HPDE6-E6E7 (cell line): ENCODE measurements around the gene STAG1.
A peak's percentile ranks its signal among the peaks of the same experiment; 100 is the strongest.
"Not testable (repeated sequence)": the region's sequence is repeated elsewhere in the genome, so short reads cannot be mapped to it uniquely, and the experiment has no call there.

Experiments
- DNase-seq: peaks from one replicate; pipeline ENCODE4 v3.0.0; 2011; ENCODE audit warnings: missing footprints; ENCODE audit errors: extremely low spot score

The STAG1 gene

GRCh38 chr3:136595913-136596697, 156.1 kb downstream of the STAG1 start:
- no peak for DNase-seq

- DNase-seq: no peak
Measured at GRCh38 chr3:136586580-136586979, 165.6 kb downstream of the STAG1 start.

GRCh38 chr3:136584728-136585127, 167.4 kb downstream of the STAG1 start:
- DNase-seq: no peak

- DNase-seq: no peak
Measured at GRCh38 chr3:136583823-136584222, 168.4 kb downstream of the STAG1 start.

GRCh38 chr3:136577791-136578190, 174.4 kb downstream of the STAG1 start:
- no peak for DNase-seq

- DNase-seq: no peak
Measured at GRCh38 chr3:136576279-136577009, 175.7 kb downstream of the STAG1 start.

- DNase-seq: no peak
Measured at GRCh38 chr3:136567599-136568188, 184.5 kb downstream of the STAG1 start.

- not testable (repeated sequence) for DNase-seq
Measured at GRCh38 chr3:136564962-136565361, 187.2 kb downstream of the STAG1 start.

GRCh38 chr3:136562026-136562425, 190.2 kb downstream of the STAG1 start:
- DNase-seq: no peak

DNA sequence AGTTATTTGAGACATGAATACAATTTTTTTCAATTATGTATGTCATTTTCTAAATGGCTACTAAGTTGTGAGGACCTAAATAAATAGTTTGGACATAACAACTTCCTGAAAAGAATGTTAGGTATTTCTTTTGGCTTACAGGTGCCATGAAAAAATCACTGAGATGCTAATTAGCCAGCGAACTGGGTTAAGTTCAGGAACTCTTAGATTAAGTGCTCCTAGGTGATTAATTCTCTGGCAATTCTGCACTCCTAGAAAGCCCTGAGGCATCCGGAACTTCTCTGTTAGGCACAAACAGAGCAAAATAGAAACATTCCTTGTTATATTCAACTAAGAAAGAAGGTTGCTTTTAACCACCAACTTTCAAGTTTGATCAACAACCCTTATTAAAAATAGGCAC, 192.3 kb downstream of the STAG1 start:
- DNase-seq: peak; percentile 7

DNA sequence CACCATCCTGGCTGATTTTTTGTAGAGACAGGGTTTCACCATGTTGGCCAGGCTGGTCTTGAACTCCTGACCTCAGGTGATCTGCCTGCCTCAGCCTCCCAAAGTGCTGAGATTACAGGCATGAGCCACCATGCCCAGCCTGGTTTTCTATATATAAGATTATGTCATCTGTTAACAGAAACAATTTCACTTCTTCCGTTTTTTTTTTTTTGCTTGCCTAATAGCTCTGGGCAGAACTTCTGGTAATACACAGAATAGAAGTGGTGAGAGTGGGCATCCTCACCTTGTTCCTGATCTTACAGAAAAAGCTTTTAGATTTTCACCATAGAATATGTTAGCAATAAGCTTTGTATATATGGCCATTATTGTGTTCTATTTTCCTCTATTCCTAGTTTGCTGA, 202.7 kb downstream of the STAG1 start:
- not testable (repeated sequence) for DNase-seq

GRCh38 chr3:136547293-136547692, 204.9 kb downstream of the STAG1 start:
- DNase-seq: peak; percentile 4

DNA sequence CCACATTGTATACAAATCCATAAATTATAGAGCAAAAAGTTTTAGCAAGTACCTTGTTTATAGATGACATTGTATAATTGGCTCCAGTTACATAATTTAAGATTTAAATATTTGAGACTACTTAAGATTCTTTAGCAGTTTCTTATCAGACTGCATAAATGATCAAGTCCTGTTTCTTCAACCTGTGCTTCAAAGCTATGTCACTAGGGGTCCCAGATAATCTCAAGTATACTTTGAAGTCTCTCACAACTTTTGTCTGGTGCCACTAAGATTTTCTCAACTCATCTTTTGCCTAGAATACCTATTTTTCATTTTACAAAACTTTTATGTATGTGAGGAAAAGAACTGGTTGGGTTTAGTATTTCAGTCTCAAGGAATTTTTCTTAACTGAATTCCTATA, 205.5 kb downstream of the STAG1 start:
- peak; percentile 3 for DNase-seq

DNA sequence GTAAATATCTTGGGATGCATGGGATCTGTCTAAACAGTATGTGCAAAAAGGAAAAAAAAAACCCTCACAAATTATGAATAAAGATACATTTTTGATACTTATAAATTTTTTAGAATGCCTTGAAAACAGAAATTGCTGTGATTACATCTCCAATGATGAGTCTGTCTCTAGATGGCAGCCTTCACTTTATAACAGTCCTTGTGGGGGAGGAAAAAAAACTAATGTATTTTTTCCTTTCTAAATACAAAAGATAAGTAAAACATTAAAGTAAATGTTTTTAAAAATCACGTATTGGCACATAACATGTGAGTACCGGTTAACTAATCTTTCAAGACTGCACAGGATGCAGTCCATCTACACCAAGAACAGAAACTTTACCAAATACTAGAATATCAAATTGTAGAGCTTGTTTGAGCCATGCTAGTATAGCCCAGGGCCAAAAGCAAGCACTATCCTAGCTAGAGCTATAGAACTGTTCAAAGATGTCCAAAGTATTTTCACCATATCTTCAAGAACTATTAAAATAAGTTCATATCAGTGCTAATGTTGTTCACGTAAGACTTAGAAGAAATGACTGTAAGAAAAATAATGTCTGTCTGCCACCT, 206.4 kb downstream of the STAG1 start:
- no peak for DNase-seq

DNA sequence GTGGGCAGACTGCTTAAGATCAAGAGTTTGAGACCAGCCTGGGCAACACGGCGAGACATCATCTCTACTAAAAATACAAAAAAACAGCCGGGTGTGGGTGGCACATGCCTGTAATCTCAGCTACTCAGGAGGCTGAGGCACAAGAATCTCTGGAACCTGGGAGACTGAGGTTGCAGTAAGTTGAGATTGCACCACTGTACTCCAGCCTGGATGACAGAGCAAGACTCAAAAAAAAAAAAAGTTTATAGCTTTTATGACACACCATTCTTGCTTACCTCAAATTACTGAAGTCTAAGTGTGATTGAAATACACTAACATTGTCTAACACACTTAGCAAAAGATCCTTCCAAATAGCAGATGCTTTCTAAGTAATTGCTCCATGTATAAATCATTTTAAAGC, 207.6 kb downstream of the STAG1 start:
- DNase-seq: no peak

DNA sequence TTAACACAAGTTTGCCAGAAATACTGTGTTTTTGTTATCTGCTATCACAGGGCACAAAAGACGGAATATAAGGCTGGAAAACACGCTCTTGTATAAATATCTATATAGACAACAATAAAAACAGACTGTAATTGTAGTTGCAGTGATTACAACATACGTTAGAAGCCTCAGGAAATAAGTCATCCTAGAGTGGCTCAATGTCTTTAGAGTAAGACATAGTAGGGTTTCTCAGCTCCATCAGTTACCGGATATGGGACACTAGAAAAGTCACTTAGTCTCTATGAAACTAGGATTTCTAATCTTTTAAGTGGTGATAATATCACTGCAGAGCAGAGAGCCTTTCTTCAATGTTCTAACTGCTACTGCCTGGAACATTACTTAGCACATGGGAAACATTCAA, 208.8 kb downstream of the STAG1 start:
- peak; percentile 1 for DNase-seq

DNA sequence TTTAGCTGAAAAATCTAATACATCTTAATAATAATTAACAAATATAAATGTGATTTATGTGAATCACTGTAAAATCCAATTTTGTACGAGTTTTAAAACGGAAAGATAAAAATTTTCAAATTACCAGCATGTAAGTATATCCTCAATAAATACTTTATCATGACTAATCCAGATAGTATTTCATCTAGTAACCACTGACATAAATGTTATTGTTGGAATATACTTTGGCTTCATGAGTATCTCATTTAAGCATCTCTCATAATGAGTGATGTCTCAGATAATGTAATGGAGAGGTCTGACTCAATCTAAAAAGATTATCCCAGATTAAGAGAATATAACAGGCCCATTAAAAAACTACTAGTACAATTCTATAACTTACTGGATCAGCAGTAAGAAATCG, 216.3 kb downstream of the STAG1 start:
- no peak for DNase-seq

GRCh38 chr3:136532766-136533165, 219.4 kb downstream of the STAG1 start:
- no peak for DNase-seq

DNA sequence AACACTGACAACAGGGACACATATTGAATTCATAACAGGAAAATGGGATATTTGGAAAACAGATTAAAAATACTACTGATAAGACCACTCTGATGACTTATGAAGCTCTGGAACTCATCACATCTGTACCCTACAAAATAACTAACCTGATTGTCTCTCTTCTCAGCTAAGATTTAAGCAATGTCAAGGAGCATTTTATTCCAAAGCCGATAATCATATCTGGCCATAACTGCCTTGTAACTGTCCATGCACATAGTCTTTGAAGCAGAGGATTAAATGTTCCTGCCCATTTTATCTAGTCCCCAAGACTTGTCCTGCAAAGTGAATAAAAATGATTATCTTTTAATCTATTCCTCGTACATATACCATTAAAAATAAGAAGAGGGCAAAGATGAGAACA, 234.1 kb downstream of the STAG1 start:
- DNase-seq: no peak

DNA sequence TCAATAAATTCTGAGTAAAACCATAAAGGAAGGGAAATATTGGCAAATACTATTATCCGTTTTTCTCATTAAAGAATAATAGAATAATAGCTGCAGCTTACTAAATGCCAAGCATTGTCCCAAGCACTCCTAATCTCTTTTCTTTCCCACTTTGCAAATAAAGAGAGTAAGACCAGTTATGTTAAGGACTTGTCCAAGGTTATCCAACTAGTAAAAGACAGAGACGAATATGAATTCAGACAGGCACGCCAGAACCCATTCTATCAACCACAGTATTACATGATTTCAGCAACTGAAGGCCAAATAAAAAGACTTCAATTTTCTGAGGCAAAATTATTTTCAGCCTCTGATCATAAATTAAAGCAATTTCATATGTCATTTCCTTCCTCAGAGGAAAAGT, 235.5 kb downstream of the STAG1 start:
- DNase-seq: no peak

DNA sequence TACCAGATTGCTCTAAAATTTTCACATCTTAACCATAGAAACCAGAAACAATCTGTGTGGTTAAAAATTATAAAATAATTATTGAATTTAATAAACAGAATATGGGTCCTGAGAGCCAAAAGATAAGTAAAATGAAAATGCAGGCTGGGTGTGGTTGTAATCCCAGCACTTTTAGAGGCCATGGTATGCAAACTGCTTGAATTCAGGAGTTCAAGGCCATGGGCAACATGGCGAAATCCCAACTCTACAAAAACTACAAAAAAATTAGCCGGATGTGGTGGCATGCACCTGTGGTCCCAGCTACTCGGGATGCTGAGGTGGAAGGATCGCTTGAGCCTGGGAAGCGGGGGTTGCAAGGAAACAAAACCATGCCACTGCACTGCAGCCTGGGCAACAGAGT, 236.1 kb downstream of the STAG1 start:
- DNase-seq: no peak

DNA sequence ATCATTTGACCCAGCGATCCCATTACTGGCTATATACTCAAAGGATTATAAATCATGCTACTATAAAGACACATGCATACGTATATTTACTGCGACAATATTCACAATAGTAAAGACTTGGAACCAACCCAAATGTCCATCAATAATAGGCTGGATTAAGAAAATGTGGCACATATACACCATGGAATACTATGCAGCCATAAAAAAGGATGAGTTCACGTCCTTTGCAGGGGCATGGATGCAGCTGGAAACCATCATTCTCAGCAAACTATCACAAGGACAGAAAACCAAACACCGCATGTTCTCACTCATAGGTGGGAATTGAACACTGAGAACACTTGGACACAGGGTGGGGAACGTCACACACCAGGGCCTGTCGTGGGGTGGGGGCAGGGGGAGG, 237.6 kb downstream of the STAG1 start:
- not testable (repeated sequence) for DNase-seq
